Kidney (tissue), 14 donors: ENCODE results near the gene SEC22A. TPM values are rescaled to one million over a fixed set of nuclear protein-coding genes. Genes with fewer than 3 reads are reported as not detected.

Experiments
- DNase-seq, 5 donors: peaks; one replicate each; pipeline ENCODE4 v3.0.0-alpha.2; 2013 to 2020
- FAIRE-seq: peaks from 2 replicates; lab custom pipeline; 2012; peaks lifted over from hg19 to GRCh38; lab: Jason Lieb, UNC
- H3K27ac ChIP-seq, 2 donors: one replicate each; pipeline ENCODE4 v1.7.0; 2013; ENCODE audit warnings: low read depth in 2 of 2, low read length in 2 of 2, inconsistent platforms in 1 of 2
- H3K27me3 ChIP-seq: one replicate; pipeline ENCODE4 v1.7.1; 2013; ENCODE audit warnings: low read length, inconsistent platforms; ENCODE audit not compliant: control insufficient read depth, insufficient read depth
- H3K36me3 ChIP-seq, 3 donors: one replicate each; pipeline versions ENCODE4 v1.7.0 to v1.7.1; 2013; ENCODE audit warnings: low read length in 3 of 3, control low read depth in 1 of 3, inconsistent platforms in 1 of 3; ENCODE audit not compliant: insufficient read depth in 3 of 3, control insufficient read depth in 2 of 3
- H3K4me1 ChIP-seq, 3 donors: one replicate each; pipeline versions ENCODE4 v1.7.0 to v1.7.1; 2013; ENCODE audit warnings: low read length in 3 of 3, inconsistent platforms in 1 of 3, low read depth in 1 of 3; ENCODE audit not compliant: control insufficient read depth in 2 of 3, insufficient read depth in 2 of 3
- H3K4me3 ChIP-seq, 3 donors: one replicate each; pipeline versions ENCODE4 v1.7.0 to v1.8.1; 2013; ENCODE audit warnings: low read length in 3 of 3, control low read depth in 1 of 3, inconsistent platforms in 1 of 3
- H3K9ac ChIP-seq, 3 donors: one replicate each; pipeline versions ENCODE4 v1.7.0 to v1.7.1; 2013; ENCODE audit warnings: low read length in 3 of 3, control low read depth in 1 of 3, inconsistent platforms in 1 of 3
- H3K9me3 ChIP-seq, 3 donors: one replicate each; pipeline versions ENCODE4 v1.7.0 to v1.7.1; 2013; ENCODE audit warnings: low read length in 3 of 3, control low read depth in 1 of 3, inconsistent platforms in 1 of 3; ENCODE audit not compliant: control insufficient read depth in 2 of 3, insufficient read depth in 1 of 3
- intact Hi-C: fragments of 100-400 bp; cut with DNase I; formaldehyde crosslinking; loops from one replicate; pipeline ENCODE4 v1.11.1; 2022
- polyA plus RNA-seq: library from polyadenylated mRNA; stranded (reverse); fragments of 350-450 nt; fragmentation: Illumina TruSeq; extraction: RNeasy Lipid Tissue Mini Kit (QIAGEN cat#74804); gene quantifications from one replicate; pipeline ENCODE4 v1.2.3, GENCODE V29; 2014; ENCODE audit warnings: low read depth, low replicate concordance; ENCODE audit not compliant: insufficient read depth
- total RNA-seq: library from RNA; stranded (reverse); fragmentation: NEBNext Ultra II Directional; extraction: Animal tissue kit (Norgen Biotek cat#: 25700); gene quantifications from one replicate; pipeline ENCODE4 v1.2.1, GENCODE V29; 2021
- TF ChIP-seq, protein P1 (sequence below): IDR thresholded peaks from 3 replicates; pipeline ENCODE4 v1.5.1; 2012; ENCODE audit warnings: mild to moderate bottlenecking, moderate library complexity, borderline replicate concordance; ENCODE audit not compliant: insufficient read depth; ENCODE audit errors: extremely low read depth
- donor health status: control.
- donor health status: control.
- donor health status: control.
- donor health status: control.
- donor health status: control.
- donor health status: DM: yes; HTN: yes; CAD: no.
- donor health status: Normal renal cell carcinoma (clear cell type).

Gene SEC22A
- total and polyA plus RNA-seq, 2 donors from 2014 or later = 14.8 to 18.6 TPM

GRCh38 chr3:123271466-123272159, 69.9 kb downstream of the SEC22A start:
- intact Hi-C loops = no loop called here
- no peak overlapping the region for H3K4me3 ChIP-seq
- TF ChIP-seq, protein P1, sequence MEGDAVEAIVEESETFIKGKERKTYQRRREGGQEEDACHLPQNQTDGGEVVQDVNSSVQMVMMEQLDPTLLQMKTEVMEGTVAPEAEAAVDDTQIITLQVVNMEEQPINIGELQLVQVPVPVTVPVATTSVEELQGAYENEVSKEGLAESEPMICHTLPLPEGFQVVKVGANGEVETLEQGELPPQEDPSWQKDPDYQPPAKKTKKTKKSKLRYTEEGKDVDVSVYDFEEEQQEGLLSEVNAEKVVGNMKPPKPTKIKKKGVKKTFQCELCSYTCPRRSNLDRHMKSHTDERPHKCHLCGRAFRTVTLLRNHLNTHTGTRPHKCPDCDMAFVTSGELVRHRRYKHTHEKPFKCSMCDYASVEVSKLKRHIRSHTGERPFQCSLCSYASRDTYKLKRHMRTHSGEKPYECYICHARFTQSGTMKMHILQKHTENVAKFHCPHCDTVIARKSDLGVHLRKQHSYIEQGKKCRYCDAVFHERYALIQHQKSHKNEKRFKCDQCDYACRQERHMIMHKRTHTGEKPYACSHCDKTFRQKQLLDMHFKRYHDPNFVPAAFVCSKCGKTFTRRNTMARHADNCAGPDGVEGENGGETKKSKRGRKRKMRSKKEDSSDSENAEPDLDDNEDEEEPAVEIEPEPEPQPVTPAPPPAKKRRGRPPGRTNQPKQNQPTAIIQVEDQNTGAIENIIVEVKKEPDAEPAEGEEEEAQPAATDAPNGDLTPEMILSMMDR = no peak
- FAIRE-seq (no peak), DNase-seq (peak in 1 of 5 donors; percentile 11)
- no peaks in the 10 kb centered on the region for H3K27me3 ChIP-seq
- H3K9me3 ChIP-seq = no peaks in the 10 kb centered on the region
- H3K9ac ChIP-seq = no peak overlapping the region
- H3K36me3 ChIP-seq = peaks cover 0 to 8% (median 3%) of the 10 kb centered on the region in 3 donors
- H3K27ac ChIP-seq = no peak overlapping the region
- no peaks in the 10 kb centered on the region for H3K4me1 ChIP-seq

DNA sequence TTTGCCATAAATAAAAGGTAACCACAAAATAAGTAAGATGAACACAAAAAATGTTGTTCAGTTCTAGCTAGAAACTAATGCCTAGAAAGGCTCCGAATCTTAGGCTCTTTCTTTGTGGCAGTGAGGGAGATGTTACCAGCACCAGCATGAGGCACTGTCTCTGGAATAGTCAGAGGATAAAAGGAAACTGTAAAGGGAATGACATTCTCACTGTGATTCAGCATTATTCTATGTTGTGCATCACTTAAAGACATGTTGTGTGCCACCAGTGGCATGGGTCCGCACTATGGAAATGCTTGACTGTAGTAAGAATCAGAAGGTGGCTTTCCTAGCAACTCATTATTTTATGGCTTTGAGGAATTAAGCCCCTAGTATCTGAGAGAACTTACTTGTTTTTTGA, 70.8 kb downstream of the SEC22A start:
- TF ChIP-seq, protein P1 = no peak
- no peaks in the 10 kb centered on the region for H3K4me1 ChIP-seq
- no peak overlapping the region for H3K27ac ChIP-seq
- no peak for DNase-seq
- intact Hi-C loops = no loop called here
- peaks cover 0 to 8% (median 3%) of the 10 kb centered on the region in 3 donors for H3K36me3 ChIP-seq
- H3K27me3 ChIP-seq = no peaks in the 10 kb centered on the region
- H3K9me3 ChIP-seq = no peaks in the 10 kb centered on the region
- no peak overlapping the region for H3K4me3 ChIP-seq
- FAIRE-seq = no peak
- no peak overlapping the region for H3K9ac ChIP-seq

DNA sequence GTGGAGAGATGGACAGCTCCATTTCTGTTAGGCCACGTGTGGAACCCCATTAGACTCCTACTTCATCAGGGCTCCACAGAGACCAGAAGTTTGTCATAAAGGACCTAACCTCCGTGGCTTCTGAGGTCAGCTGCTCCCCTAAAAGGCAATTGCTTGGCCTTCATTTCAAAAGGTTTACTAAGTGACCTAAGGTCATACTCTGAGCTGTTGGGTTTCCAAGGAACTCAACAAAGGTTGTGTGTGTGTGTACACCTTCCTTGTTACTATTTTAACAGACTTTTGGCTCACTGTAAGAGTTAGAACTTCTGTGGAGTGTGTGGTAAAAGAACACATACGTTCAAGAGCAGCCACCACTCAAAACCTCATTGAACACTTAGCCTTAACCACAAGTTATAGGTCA, 73.9 kb downstream of the SEC22A start:
- intact Hi-C loops = no loop called here
- no peak overlapping the region for H3K27ac ChIP-seq

More for the DNA sequence above, 73.9 kb downstream of the SEC22A start:
- Histone ChIP-seq H3K4me1 (no peaks in the 10 kb centered on the region), H3K27me3 (no peaks in the 10 kb centered on the region), H3K4me3 (no peak overlapping the region), H3K9ac (no peak overlapping the region), H3K9me3 (no peaks in the 10 kb centered on the region), H3K36me3 (peaks cover 0 to 8% (median 3%) of the 10 kb centered on the region in 3 donors)
- TF ChIP-seq, protein P1 = no peak
- FAIRE-seq = no peak
- no peak for DNase-seq
